PFSK-1 (cell line): ENCODE results near the gene BPIFB3.

ENCODE experiments used
- FOXP2 ChIP-seq: optimal IDR thresholded peaks from 2 replicates; pipeline ENCODE3; 2011; ENCODE audit warnings: borderline replicate concordance, control low read depth, inconsistent platforms; ENCODE audit not compliant: insufficient read depth; ENCODE audit errors: extremely low read length, extremely low read depth
- POLR2AphosphoS5 ChIP-seq: IDR thresholded peaks from 2 replicates; pipeline ENCODE4 v1.6.1; 2012; ENCODE audit warnings: low read depth, mild to moderate bottlenecking, control low read depth, low read length, moderate library complexity
- SIN3A ChIP-seq: IDR thresholded peaks from 2 replicates; pipeline ENCODE4 v1.6.1; 2012; ENCODE audit warnings: mild to moderate bottlenecking, low read length, moderate library complexity, borderline replicate concordance; ENCODE audit not compliant: insufficient read depth
- TAF1 ChIP-seq: IDR thresholded peaks from 2 replicates; pipeline ENCODE4 v1.6.1; 2012; ENCODE audit warnings: low read length, control low read depth, borderline replicate concordance; ENCODE audit not compliant: insufficient read depth
- TF ChIP-seq, protein P1 (sequence below), 2 experiments: IDR thresholded peaks; 2 replicates each; pipeline versions ENCODE4 v1.6.1 to v1.8.0; 2011 to 2012; ENCODE audit warnings: low read depth in 2 of 2, low read length in 2 of 2, control low read depth in 1 of 2, inconsistent platforms in 1 of 2, mild to moderate bottlenecking in 1 of 2, moderate library complexity in 1 of 2; ENCODE audit not compliant: insufficient read depth in 1 of 2

The BPIFB3 gene

DNA sequence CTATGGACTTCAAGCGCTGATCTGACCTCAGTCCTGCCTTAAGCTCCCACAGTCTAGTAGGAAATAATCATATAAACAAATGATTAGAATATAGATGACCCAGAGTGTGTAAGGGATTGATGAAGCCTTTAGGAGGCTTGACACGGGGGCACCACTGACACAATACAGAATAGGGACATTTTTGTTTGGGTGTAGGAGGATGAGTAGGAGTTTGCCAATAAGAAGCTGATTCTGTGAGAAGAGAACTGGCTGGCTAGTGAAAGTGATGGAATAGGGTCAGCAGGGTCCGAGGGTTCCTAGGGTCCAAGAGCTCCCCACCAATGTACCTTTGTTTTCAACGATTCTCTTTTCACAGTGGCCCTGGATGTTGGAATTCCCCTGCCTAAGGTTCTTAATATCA lies 18.7 kb downstream of the BPIFB3 start:
- no peak for TF ChIP-seq POLR2AphosphoS5
- TF ChIP-seq, protein P1, sequence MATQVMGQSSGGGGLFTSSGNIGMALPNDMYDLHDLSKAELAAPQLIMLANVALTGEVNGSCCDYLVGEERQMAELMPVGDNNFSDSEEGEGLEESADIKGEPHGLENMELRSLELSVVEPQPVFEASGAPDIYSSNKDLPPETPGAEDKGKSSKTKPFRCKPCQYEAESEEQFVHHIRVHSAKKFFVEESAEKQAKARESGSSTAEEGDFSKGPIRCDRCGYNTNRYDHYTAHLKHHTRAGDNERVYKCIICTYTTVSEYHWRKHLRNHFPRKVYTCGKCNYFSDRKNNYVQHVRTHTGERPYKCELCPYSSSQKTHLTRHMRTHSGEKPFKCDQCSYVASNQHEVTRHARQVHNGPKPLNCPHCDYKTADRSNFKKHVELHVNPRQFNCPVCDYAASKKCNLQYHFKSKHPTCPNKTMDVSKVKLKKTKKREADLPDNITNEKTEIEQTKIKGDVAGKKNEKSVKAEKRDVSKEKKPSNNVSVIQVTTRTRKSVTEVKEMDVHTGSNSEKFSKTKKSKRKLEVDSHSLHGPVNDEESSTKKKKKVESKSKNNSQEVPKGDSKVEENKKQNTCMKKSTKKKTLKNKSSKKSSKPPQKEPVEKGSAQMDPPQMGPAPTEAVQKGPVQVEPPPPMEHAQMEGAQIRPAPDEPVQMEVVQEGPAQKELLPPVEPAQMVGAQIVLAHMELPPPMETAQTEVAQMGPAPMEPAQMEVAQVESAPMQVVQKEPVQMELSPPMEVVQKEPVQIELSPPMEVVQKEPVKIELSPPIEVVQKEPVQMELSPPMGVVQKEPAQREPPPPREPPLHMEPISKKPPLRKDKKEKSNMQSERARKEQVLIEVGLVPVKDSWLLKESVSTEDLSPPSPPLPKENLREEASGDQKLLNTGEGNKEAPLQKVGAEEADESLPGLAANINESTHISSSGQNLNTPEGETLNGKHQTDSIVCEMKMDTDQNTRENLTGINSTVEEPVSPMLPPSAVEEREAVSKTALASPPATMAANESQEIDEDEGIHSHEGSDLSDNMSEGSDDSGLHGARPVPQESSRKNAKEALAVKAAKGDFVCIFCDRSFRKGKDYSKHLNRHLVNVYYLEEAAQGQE (IDR thresholded peaks at IDR 0.05; ENCODE audit: insufficient read depth in 1 of 2, low read depth in 2 of 2, low read length in 2 of 2), result no peak
- TF ChIP-seq SIN3A, result no peak
- TF ChIP-seq FOXP2, result no peak
- no peak for TF ChIP-seq TAF1

DNA sequence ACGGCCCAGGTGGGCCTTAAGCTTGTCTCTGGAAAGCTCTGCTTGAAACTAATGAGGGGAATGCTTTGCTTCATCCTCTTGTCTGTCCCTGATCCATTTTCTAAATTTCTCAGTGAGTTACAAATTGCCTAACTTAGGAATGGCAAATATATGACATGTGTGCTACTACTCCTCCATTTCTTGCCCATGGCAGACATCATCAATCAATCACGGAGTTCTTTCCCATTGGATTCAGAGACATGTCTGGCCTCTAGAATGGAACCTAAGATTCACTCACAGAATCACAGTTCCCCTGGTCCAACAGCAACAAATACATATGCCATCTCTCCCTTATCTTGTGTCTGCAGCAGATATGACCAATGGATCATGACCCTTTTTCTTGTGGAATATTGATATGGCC lies 19.1 kb downstream of the BPIFB3 start:
- no peak for TF ChIP-seq SIN3A
- no peak for TF ChIP-seq POLR2AphosphoS5
- TF ChIP-seq FOXP2, result no peak
- no peak for TF ChIP-seq TAF1

DNA sequence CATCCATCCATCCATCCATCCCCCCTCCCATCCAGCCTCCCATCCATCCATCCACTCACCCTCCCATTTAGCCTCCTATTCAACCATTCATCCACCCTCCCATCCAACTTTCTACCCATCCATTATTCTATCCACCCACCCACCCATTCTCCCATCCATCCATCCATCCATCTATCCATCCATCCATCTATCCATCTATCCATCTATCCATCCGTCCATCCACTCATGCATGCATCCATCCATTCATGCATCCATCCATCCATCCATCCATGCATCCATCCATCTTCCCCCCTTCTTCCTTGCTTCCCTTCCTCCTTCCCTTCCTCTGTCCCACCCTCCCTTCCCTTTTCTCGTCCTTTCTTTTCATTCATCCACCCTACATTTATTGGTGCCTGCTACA lies 21.0 kb downstream of the BPIFB3 start:
- TF ChIP-seq TAF1, result no peak

DNA sequence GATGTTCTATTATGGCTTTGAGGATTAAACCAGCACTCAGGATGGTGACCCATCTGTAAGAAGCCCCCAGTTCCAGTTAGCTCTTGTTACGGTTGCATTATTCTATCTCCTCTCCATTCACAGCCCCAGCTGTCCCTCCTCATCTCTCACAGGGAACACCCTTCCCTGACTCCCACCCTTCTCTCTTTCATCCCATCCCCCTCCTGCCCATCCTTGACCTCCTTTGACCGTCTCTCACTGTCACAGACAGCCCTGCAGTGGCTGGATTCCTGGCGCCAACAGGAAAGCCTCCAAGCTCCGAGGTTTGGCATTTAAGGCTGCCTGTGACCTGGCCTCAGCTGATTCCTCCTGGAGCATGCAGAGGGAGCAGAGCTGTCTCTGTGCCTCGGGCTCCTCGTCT lies 21.6 kb downstream of the BPIFB3 start:
- TF ChIP-seq FOXP2 (no peak), SIN3A (no peak), TAF1 (no peak)
- TF ChIP-seq, protein P1 (IDR thresholded peaks at IDR 0.05; ENCODE audit: insufficient read depth in 1 of 2, low read depth in 2 of 2, low read length in 2 of 2), result no peak

DNA sequence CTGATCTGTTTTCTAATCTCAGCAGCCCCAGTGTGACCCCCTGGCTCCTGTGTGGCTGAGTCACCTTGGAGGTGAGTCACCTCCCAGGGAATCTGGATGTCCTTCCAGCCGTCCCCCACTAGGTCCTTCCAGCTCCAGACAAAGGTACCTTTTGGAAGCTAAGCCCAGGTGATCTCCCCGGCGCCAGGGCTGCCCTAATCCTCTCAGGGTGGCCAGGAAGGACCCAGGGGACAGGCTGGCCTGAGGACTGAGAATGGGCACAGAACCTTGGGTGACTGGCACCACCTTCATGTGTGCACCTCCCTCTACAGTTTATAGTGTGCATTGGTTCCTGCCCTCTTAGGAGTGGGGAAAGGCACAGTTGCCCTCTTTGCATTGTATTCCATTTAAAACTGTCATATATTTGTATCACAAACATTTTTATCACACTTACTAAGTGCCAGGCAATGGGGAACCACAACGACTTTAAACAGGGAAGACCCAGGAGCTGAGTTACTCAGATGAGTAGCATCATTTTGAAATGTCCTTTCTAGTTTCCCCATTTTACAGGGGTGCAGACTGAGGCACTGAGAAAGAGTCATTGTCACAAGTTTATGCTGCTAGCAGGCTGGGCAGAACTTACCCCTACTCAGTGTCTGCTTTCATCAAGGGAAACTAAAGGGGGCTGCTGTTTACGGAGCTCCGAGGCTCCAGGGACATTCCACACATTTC lies 23.1 kb downstream of the BPIFB3 start:
- TF ChIP-seq TAF1 (no peak), FOXP2 (no peak), SIN3A (no peak), POLR2AphosphoS5 (no peak)
- TF ChIP-seq, protein P1 (IDR thresholded peaks at IDR 0.05; ENCODE audit: insufficient read depth in 1 of 2, low read depth in 2 of 2, low read length in 2 of 2), result no peak

DNA sequence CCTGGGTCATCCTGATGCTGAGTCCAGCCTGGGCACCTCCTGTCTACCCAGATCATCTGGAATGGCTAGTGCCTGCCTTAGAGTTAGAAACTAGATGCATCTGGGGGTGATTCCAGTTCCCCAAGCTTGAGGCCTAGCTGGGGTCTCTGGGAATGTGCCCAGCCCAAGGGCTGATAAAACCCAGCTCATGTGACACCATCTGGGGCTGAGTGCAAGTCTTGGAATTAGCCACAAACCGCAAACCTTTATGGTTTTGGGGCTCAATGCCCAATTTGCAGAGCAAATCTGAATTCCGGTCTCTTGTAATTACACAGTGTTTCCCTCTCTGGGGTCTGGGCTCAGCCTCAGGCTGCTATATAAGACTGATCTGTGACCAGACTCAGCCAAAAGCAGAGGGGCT lies 25.6 kb downstream of the BPIFB3 start, which contains the start of gene BPIFB4:
BPIFB4 (plus strand) TSS at position 385 of the 400 bp plus-strand sequence. CDS start 1,884 bp downstream, outside the sequence.
- TF ChIP-seq TAF1, result no peak
- TF ChIP-seq, protein P1 (IDR thresholded peaks at IDR 0.05; ENCODE audit: insufficient read depth in 1 of 2, low read depth in 2 of 2, low read length in 2 of 2), result no peak
